ENCODE results near the gene STUM.

DNA sequence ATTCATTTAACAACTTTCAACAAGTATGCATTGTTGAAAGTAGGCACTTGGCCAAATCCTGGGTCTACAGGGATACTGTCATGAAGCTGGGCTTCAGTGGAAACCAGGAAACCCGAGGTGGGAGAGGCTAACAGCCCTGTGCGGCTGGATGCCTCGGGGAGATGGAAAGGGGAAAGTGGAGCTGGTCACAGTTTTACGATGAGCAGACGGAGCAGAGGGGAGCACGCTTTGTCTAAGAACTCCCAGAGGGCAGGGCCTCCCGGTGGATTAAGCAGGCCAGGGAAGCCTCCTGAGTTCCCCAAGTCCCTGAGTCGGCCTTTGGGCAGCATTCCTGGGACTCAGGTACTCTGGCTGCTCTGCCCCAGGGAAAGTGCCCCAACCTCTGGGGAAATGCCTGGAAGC, 23.8 kb downstream of the STUM start:
- TF ChIP-seq, protein P1, sequence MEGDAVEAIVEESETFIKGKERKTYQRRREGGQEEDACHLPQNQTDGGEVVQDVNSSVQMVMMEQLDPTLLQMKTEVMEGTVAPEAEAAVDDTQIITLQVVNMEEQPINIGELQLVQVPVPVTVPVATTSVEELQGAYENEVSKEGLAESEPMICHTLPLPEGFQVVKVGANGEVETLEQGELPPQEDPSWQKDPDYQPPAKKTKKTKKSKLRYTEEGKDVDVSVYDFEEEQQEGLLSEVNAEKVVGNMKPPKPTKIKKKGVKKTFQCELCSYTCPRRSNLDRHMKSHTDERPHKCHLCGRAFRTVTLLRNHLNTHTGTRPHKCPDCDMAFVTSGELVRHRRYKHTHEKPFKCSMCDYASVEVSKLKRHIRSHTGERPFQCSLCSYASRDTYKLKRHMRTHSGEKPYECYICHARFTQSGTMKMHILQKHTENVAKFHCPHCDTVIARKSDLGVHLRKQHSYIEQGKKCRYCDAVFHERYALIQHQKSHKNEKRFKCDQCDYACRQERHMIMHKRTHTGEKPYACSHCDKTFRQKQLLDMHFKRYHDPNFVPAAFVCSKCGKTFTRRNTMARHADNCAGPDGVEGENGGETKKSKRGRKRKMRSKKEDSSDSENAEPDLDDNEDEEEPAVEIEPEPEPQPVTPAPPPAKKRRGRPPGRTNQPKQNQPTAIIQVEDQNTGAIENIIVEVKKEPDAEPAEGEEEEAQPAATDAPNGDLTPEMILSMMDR (IDR thresholded peaks at IDR 0.05) = no peak
- TF ChIP-seq, protein P2, sequence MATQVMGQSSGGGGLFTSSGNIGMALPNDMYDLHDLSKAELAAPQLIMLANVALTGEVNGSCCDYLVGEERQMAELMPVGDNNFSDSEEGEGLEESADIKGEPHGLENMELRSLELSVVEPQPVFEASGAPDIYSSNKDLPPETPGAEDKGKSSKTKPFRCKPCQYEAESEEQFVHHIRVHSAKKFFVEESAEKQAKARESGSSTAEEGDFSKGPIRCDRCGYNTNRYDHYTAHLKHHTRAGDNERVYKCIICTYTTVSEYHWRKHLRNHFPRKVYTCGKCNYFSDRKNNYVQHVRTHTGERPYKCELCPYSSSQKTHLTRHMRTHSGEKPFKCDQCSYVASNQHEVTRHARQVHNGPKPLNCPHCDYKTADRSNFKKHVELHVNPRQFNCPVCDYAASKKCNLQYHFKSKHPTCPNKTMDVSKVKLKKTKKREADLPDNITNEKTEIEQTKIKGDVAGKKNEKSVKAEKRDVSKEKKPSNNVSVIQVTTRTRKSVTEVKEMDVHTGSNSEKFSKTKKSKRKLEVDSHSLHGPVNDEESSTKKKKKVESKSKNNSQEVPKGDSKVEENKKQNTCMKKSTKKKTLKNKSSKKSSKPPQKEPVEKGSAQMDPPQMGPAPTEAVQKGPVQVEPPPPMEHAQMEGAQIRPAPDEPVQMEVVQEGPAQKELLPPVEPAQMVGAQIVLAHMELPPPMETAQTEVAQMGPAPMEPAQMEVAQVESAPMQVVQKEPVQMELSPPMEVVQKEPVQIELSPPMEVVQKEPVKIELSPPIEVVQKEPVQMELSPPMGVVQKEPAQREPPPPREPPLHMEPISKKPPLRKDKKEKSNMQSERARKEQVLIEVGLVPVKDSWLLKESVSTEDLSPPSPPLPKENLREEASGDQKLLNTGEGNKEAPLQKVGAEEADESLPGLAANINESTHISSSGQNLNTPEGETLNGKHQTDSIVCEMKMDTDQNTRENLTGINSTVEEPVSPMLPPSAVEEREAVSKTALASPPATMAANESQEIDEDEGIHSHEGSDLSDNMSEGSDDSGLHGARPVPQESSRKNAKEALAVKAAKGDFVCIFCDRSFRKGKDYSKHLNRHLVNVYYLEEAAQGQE (IDR thresholded peaks at IDR 0.05; ENCODE audit: insufficient read depth in 1 of 2, low read depth in 2 of 2, low read length in 1 of 2) = no peak
- TF ChIP-seq TCF7L2 (IDR thresholded peaks at IDR 0.05; ENCODE audit: low read depth, low read length) (no peak), POLR2AphosphoS5 (IDR thresholded peaks at IDR 0.05; ENCODE audit: low read depth, low read length) (no peak), SIN3A (IDR thresholded peaks at IDR 0.05; ENCODE audit: borderline replicate concordance, insufficient read depth, low read depth, low read length) (no peak)

All from Panc1 (cell line).